ENCODE results near the gene CPA5.

CPA5 gene

GRCh38 chr7:130332259-130333053, 12.2 kb upstream of the CPA5 start:
- no peak overlapping the region for H3K4me3 ChIP-seq (ENCODE audit: low read depth, low read length)
- DNase-seq (ENCODE audit: low read depth): peak; percentile 34
- TF ChIP-seq, protein P1, sequence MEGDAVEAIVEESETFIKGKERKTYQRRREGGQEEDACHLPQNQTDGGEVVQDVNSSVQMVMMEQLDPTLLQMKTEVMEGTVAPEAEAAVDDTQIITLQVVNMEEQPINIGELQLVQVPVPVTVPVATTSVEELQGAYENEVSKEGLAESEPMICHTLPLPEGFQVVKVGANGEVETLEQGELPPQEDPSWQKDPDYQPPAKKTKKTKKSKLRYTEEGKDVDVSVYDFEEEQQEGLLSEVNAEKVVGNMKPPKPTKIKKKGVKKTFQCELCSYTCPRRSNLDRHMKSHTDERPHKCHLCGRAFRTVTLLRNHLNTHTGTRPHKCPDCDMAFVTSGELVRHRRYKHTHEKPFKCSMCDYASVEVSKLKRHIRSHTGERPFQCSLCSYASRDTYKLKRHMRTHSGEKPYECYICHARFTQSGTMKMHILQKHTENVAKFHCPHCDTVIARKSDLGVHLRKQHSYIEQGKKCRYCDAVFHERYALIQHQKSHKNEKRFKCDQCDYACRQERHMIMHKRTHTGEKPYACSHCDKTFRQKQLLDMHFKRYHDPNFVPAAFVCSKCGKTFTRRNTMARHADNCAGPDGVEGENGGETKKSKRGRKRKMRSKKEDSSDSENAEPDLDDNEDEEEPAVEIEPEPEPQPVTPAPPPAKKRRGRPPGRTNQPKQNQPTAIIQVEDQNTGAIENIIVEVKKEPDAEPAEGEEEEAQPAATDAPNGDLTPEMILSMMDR (IDR thresholded peaks at IDR 0.05; ENCODE audit: control insufficient read depth, extremely low read depth, insufficient read depth): no peak

GRCh38 chr7:130333832-130334231, 10.8 kb upstream of the CPA5 start:
- no peak overlapping the region for H3K4me3 ChIP-seq (ENCODE audit: low read depth, low read length)
- TF ChIP-seq, protein P1 (IDR thresholded peaks at IDR 0.05; ENCODE audit: control insufficient read depth, extremely low read depth, insufficient read depth): no peak
- no peak for DNase-seq (ENCODE audit: low read depth)

- DNase-seq (ENCODE audit: low read depth): no peak
- no peak overlapping the region for H3K4me3 ChIP-seq (ENCODE audit: low read depth, low read length)
- TF ChIP-seq, protein P1 (IDR thresholded peaks at IDR 0.05; ENCODE audit: control insufficient read depth, extremely low read depth, insufficient read depth): no peak
These were observed 10.3 kb upstream of the CPA5 start for GRCh38 chr7:130334274-130334673.

DNA sequence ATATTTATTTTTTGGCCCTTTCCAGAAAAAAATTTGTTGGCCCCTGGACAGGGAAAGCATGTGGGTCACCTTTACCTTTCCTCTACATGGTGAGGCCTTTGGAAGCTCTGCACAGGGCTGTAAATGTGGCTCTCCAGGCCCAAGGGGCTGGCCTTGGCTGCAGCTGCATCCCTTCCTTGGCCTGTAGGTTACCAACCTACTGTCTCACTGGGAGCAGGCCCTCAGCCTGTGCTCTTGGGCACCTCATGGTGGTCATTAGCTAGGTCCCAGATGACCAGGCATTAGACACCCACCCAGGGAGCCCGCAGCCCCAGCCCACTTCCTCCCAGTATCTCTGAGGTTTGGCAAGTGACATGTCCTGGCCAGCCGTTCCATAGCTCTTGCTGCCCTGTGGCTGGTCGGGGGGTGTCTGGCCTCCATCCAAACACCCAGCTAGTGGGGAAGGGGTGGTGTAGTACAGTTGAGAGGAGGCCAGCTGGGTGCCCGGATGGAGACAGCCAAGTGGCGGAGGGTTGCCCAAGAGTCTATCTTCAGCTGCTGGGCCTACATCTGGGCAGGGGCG, 7.1 kb upstream of the CPA5 start:
- TF ChIP-seq, protein P1 (IDR thresholded peaks at IDR 0.05; ENCODE audit: control insufficient read depth, extremely low read depth, insufficient read depth): no peak
- DNase-seq (ENCODE audit: low read depth): no peak
- H3K4me3 ChIP-seq (ENCODE audit: low read depth, low read length): no peak overlapping the region

DNA sequence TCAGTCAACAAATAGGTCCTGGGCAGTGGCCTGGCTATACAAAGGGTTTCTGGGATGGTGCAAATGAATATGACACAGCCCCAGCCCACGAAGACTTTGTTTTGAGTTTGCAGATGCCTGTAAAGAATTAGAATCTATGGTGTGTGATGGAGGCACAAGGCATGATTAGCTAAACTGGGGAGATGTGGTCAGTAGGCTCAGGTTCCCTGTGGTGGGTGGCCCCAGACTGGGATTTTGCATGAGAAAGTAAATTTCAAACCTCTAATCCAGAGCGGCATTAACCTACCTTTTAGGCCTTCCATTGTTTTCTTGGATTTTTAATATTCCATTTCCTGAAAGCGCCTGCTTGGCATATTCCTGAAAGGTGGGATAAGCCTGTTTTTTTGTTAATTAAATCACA, 6.4 kb upstream of the CPA5 start:
- no peak overlapping the region for H3K4me3 ChIP-seq (ENCODE audit: low read depth, low read length)
- TF ChIP-seq, protein P1 (IDR thresholded peaks at IDR 0.05; ENCODE audit: control insufficient read depth, extremely low read depth, insufficient read depth): no peak
- DNase-seq (ENCODE audit: low read depth): no peak

- no peak for DNase-seq (ENCODE audit: low read depth)
- TF ChIP-seq, protein P1 (IDR thresholded peaks at IDR 0.05; ENCODE audit: control insufficient read depth, extremely low read depth, insufficient read depth): no peak
- H3K4me3 ChIP-seq (ENCODE audit: low read depth, low read length): no peak overlapping the region
These were observed 2.7 kb upstream of the CPA5 start for GRCh38 chr7:130341882-130342281.
